Mucosa of stomach (tissue), 1 donor: Measurements from ENCODE around the gene VAPB.
"Not testable (repeated sequence)": the region's sequence is repeated elsewhere in the genome, so short reads cannot be mapped to it uniquely, and the experiment has no call there.

Experiments used
- H3K27me3 ChIP-seq: one replicate; pipeline ENCODE4 v1.7.0; 2013; ENCODE audit warnings: mild to moderate bottlenecking, low read length; ENCODE audit not compliant: control insufficient read depth, insufficient read depth
- H3K36me3 ChIP-seq: one replicate; pipeline ENCODE4 v1.7.0; 2013; ENCODE audit warnings: low read length; ENCODE audit not compliant: control insufficient read depth, insufficient read depth
- H3K4me1 ChIP-seq: one replicate; pipeline ENCODE4 v1.7.0; 2013; ENCODE audit warnings: mild to moderate bottlenecking, low read length; ENCODE audit not compliant: control insufficient read depth, insufficient read depth
- H3K4me3 ChIP-seq: one replicate; pipeline ENCODE4 v1.7.0; 2013; ENCODE audit warnings: low read length
- H3K9ac ChIP-seq: one replicate; pipeline ENCODE4 v1.7.0; 2013; ENCODE audit warnings: mild to moderate bottlenecking, low read length, moderate library complexity
- H3K9me3 ChIP-seq: one replicate; pipeline ENCODE4 v1.7.0; 2013; ENCODE audit warnings: mild to moderate bottlenecking, low read length, moderate library complexity; ENCODE audit not compliant: control insufficient read depth
- donor health status: Pancreatic carcinoma.

Gene VAPB

GRCh38 chr20:58399926-58400325 lies 10.9 kb downstream of the VAPB start:
- Histone ChIP-seq H3K9ac (no peak overlapping the region), H3K4me1 (no peaks in the 10 kb centered on the region)

GRCh38 chr20:58401162-58401561 lies 12.1 kb downstream of the VAPB start:
- Histone ChIP-seq H3K4me1 (no peaks in the 10 kb centered on the region), H3K36me3 (no peaks in the 10 kb centered on the region), H3K4me3 (no peak overlapping the region), H3K9me3 (no peaks in the 10 kb centered on the region), H3K9ac (no peak overlapping the region), H3K27me3 (no peaks in the 10 kb centered on the region)

More at GRCh38 chr20:58399926-58400325, 10.9 kb downstream of the VAPB start:
- Histone ChIP-seq H3K4me3 (no peak overlapping the region), H3K27me3 (no peaks in the 10 kb centered on the region), H3K9me3 (no peaks in the 10 kb centered on the region), H3K36me3 (no peaks in the 10 kb centered on the region)

DNA sequence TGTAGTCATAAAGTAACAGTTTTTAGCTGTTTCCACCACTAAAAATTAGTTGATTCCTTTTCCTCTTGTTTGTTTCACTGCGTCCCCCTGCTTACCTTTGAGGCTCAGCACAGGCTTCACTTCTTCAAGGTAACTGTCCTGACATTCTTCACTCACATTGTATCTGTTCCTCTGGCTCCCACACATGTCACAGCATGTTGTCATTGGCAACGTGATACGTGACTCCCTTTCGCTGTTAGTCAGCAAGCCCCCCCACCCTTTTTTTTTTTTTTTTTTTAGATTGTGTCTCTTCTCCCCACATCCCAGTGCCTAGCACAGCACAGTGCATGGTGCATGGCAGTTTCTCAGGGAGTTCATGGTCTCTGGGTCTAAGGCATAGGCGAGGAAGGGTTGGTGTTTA lies 13.3 kb downstream of the VAPB start:
- H3K4me3 ChIP-seq, result no peak overlapping the region
- H3K36me3 ChIP-seq, result no peaks in the 10 kb centered on the region
- no peaks in the 10 kb centered on the region for H3K9me3 ChIP-seq
- H3K9ac ChIP-seq, result no peak overlapping the region
- no peaks in the 10 kb centered on the region for H3K4me1 ChIP-seq
- no peaks in the 10 kb centered on the region for H3K27me3 ChIP-seq

DNA sequence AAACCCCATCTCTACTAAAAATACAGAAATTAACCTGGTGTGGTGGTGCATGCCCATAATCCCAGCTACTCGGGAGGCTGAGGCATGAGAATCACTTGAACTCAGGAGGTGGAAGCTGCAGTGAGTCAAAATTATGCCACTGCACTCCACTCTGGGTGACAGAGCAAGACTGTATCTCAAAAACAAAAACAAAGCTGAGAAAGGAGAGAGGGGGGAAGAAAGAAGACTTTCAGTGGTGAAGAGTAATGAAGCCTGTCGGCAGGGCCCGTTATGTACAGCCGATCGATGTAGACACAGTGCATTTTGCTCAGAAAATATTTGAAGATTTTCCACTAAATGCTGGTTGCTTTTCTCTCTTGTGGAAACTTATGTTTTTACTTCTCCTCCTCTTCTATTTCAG lies 13.8 kb downstream of the VAPB start:
- H3K36me3 ChIP-seq, result no peaks in the 10 kb centered on the region
- no peak overlapping the region for H3K9ac ChIP-seq
- no peaks in the 10 kb centered on the region for H3K4me1 ChIP-seq
- H3K9me3 ChIP-seq, result no peaks in the 10 kb centered on the region
- no peak overlapping the region for H3K4me3 ChIP-seq
- no peaks in the 10 kb centered on the region for H3K27me3 ChIP-seq

- H3K9me3 ChIP-seq, result no peaks in the 10 kb centered on the region
- H3K36me3 ChIP-seq, result no peaks in the 10 kb centered on the region
- no peaks in the 10 kb centered on the region for H3K4me1 ChIP-seq
- no peak overlapping the region for H3K9ac ChIP-seq
- H3K4me3 ChIP-seq, result no peak overlapping the region
- no peaks in the 10 kb centered on the region for H3K27me3 ChIP-seq
Measured at GRCh38 chr20:58403272-58403671, 14.2 kb downstream of the VAPB start.

DNA sequence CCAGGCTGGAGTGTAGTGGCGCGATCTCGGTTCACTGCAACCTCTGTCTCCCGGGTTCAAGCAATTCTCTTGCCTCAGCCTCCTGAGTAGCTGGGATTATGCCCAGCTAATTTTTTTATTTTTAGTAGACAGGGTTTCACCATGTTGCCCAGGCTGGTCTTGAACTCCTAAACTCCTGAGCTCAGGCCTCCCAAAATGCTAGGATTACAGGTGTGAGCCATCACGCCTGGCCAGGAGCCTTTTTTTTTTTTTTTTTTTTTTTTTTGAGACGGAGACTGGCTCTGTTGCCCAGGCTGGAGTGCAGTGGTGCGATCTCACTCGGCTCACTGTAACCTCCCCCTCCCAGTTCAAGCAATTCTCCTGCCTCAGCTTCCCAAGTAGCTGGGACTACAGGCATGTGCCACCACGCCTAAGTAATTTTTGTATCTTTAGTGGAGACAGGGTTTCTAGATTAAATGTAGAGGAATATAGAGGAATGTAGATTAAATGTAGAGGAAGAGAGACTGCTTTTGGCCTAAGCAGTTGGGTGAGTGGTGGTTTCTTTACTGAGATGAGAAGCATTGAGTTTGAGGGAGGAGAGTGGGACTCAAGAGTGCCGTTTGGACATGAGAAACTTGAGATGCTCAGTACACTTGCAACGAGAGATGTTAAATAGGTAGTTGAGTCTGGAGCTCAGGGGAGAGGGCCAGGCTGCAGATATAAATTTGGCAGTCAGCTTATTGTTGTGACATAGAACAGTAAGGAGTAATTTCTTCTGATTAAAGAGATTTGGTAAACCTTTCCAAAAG lies 16.7 kb downstream of the VAPB start:
- Histone ChIP-seq H3K4me3 (no peak overlapping the region), H3K4me1 (no peaks in the 10 kb centered on the region), H3K9me3 (no peaks in the 10 kb centered on the region), H3K27me3 (no peaks in the 10 kb centered on the region), H3K9ac (no peak overlapping the region), H3K36me3 (no peaks in the 10 kb centered on the region)

GRCh38 chr20:58406422-58407001 lies 17.5 kb downstream of the VAPB start:
- Histone ChIP-seq H3K9me3 (no peaks in the 10 kb centered on the region), H3K4me1 (no peaks in the 10 kb centered on the region), H3K4me3 (no peak overlapping the region), H3K27me3 (no peaks in the 10 kb centered on the region), H3K36me3 (no peaks in the 10 kb centered on the region), H3K9ac (no peak overlapping the region)

DNA sequence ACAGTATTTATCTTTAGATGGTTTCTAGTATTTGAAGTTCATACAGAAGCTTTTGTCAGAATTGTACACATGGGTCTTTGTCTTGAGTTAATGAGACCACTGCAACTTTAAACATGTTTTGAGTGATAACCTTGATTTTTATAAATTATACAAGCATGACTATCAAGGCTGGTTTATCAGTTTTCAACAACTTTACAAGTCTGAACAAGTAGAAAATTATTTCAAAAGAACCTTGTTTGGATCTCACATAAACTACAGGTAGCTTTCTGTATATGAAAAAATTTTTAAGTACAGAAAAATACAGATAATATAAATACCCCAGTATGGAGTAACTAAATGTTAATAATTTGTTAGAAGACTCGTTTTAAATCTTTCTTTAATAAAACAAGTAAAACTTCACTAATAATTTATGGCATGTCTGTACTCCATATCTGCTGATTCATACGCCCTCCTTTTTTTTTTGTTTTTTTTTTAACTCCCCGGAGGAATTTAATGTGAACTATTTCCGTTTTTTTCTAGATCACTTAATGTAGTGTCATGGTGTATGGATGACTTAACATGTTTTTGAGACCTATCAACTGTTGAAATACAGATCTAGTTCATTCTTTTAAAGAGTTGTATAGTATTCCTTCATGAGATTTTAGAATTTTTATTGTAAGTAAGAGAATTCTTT lies 18.3 kb downstream of the VAPB start:
- Histone ChIP-seq H3K9me3 (no peaks in the 10 kb centered on the region), H3K4me3 (no peak overlapping the region), H3K36me3 (no peaks in the 10 kb centered on the region), H3K4me1 (no peaks in the 10 kb centered on the region), H3K27me3 (no peaks in the 10 kb centered on the region), H3K9ac (no peak overlapping the region)

DNA sequence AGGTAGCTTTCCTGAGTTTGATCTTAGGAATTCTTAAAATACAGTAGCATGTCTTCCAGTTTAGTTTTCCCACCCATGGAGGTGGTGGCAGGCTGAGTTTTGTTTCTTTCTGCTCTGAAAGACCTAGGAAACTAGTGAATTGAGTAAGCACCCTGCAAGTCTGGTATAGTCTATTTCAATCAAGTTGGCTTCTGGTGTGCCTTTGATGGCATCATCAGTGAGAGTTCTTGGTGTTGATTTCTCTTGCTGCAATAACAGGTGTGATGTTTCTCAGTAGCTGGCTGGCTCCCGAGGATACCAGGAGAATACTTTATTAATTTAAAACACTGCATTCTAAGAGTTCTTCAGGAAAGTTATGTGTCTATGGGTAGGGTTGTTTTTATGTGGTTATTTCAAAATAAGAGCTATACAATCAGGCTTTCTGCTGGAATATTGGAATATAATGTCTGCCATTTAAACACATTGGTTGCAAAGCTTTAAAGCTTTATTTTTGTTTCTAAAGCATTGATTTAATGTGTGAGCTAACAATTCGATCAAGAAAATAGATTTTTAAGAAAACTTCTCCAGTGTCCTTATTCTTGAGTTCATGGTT lies 19.0 kb downstream of the VAPB start:
- H3K36me3 ChIP-seq, result no peaks in the 10 kb centered on the region
- no peak overlapping the region for H3K4me3 ChIP-seq
- no peak overlapping the region for H3K9ac ChIP-seq
- H3K9me3 ChIP-seq, result no peaks in the 10 kb centered on the region
- no peaks in the 10 kb centered on the region for H3K4me1 ChIP-seq
- no peaks in the 10 kb centered on the region for H3K27me3 ChIP-seq

GRCh38 chr20:58408603-58409246 lies 19.7 kb downstream of the VAPB start:
- Histone ChIP-seq H3K9me3 (no peaks in the 10 kb centered on the region), H3K4me3 (no peak overlapping the region), H3K27me3 (no peaks in the 10 kb centered on the region), H3K9ac (no peak overlapping the region), H3K36me3 (no peaks in the 10 kb centered on the region), H3K4me1 (no peaks in the 10 kb centered on the region)

- H3K36me3 ChIP-seq, H3K4me3 ChIP-seq, H3K4me1 ChIP-seq, H3K9ac ChIP-seq, H3K27me3 ChIP-seq, H3K9me3 ChIP-seq: not testable (repeated sequence)
Measured at GRCh38 chr20:58414216-58414615, 25.2 kb downstream of the VAPB start.

- not testable (repeated sequence) for H3K36me3 ChIP-seq, H3K9me3 ChIP-seq, H3K9ac ChIP-seq, H3K4me1 ChIP-seq, H3K4me3 ChIP-seq, H3K27me3 ChIP-seq
Measured at GRCh38 chr20:58414786-58415185, 25.8 kb downstream of the VAPB start.
